IPS-20b (cell line): Measurements from ENCODE around the gene MACROH2A2.
"Not testable (repeated sequence)": the region's sequence is repeated elsewhere in the genome, so short reads cannot be mapped to it uniquely, and the experiment has no call there.

ENCODE experiments used
- H3K27ac ChIP-seq: one replicate; pipeline ENCODE4 v1.5.1; 2013; ENCODE audit warnings: low read length
- H3K27me3 ChIP-seq: 2 replicates; pipeline ENCODE4 v1.6.1; 2013; ENCODE audit warnings: mild to moderate bottlenecking, low read length, inconsistent platforms; ENCODE audit not compliant: insufficient read depth
- H3K36me3 ChIP-seq: 2 replicates; pipeline ENCODE4 v1.6.1; 2013; ENCODE audit warnings: low read depth, mild to moderate bottlenecking, inconsistent platforms, low read length, moderate library complexity; ENCODE audit not compliant: insufficient read depth
- H3K4me1 ChIP-seq: 2 replicates; pipeline ENCODE4 v1.6.1; 2013; ENCODE audit warnings: mild to moderate bottlenecking, control low read depth, inconsistent platforms, low read length, moderate library complexity; ENCODE audit not compliant: insufficient read depth
- H3K4me3 ChIP-seq: 2 replicates; pipeline ENCODE4 v1.5.1; 2013; ENCODE audit warnings: mild to moderate bottlenecking, low read length, inconsistent platforms
- H3K9ac ChIP-seq: 2 replicates; pipeline ENCODE4 v1.6.1; 2013; ENCODE audit warnings: low read depth, mild to moderate bottlenecking, inconsistent platforms, low read length, moderate library complexity
- H3K9me3 ChIP-seq: 2 replicates; pipeline ENCODE4 v1.6.1; 2013; ENCODE audit warnings: mild to moderate bottlenecking, low read depth, low read length, inconsistent platforms; ENCODE audit not compliant: insufficient read depth

MACROH2A2 gene

GRCh38 chr10:70147259-70147625 lies 94.6 kb downstream of the MACROH2A2 start:
- Histone ChIP-seq H3K4me1 (peaks cover 8% of the 10 kb centered on the region), H3K27ac (no peak overlapping the region), H3K36me3 (peaks cover 32% of the 10 kb centered on the region), H3K27me3 (peaks cover 7% of the 10 kb centered on the region; the same call in 1 of the 2 replicates), H3K9me3 (no peaks in the 10 kb centered on the region), H3K9ac (peak overlapping the region; percentile 79; the same call in 1 of the 2 replicates), H3K4me3 (peak overlapping the region; percentile 69)

DNA sequence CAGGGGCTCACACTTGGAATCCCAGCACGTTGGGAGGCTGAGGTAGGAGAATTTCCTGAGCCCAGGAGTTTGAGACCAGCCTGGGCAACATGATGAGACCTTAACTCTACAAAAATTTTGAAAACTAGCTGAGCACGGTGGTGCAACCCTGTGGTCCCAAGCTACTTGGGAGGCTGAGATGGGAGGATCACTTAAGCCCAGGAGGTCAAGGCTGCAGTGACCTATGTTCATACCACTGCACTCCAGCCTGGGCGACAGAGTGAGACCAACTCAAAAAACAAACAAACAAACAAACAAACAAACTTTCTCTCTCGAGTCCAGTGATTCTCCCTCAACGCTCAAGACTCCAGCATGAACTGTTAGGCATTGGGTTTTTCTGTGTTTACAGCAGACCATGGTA lies 95.9 kb downstream of the MACROH2A2 start:
- Histone ChIP-seq H3K27ac (no peak overlapping the region), H3K4me1 (peaks cover 8% of the 10 kb centered on the region), H3K27me3 (peaks cover 7% of the 10 kb centered on the region; the same call in 1 of the 2 replicates), H3K9me3 (no peaks in the 10 kb centered on the region), H3K36me3 (peaks cover 45% of the 10 kb centered on the region), H3K4me3 (no peak overlapping the region), H3K9ac (no peak overlapping the region)

GRCh38 chr10:70155255-70155838 lies 102.7 kb downstream of the MACROH2A2 start:
- peaks cover 99% of the 10 kb centered on the region for H3K36me3 ChIP-seq
- H3K4me1 ChIP-seq, result peaks cover 3% of the 10 kb centered on the region; the same call in 1 of the 2 replicates
- H3K27ac ChIP-seq, result no peak overlapping the region

DNA sequence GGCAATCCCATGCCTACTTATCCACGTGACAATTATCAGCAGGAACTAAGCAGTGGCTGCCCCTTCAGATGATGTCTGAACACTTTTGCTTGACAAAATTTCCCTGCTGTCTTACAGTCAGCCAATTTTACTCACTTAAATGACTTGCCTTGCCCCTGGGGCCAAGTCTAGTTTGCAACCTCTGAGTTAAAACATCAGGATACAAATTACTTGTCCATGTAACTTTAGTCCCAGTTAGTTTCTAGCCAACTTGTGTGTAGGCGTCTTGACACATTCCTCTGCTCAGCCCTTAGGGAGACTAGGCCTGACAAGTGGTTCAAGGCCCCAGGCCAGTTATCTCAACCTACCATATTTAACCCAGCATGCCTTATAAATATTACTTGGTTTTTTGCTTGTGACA lies 105.5 kb downstream of the MACROH2A2 start:
- H3K9me3 ChIP-seq, result no peaks in the 10 kb centered on the region
- H3K9ac ChIP-seq, result no peak overlapping the region
- H3K4me1 ChIP-seq, result peaks cover 3% of the 10 kb centered on the region; the same call in 1 of the 2 replicates
- H3K4me3 ChIP-seq, result no peak overlapping the region
- H3K27me3 ChIP-seq, result no peaks in the 10 kb centered on the region
- peaks cover 86% of the 10 kb centered on the region for H3K36me3 ChIP-seq
- H3K27ac ChIP-seq, result no peak overlapping the region

More at GRCh38 chr10:70155255-70155838, 102.7 kb downstream of the MACROH2A2 start:
- H3K9ac ChIP-seq, result no peak overlapping the region
- H3K4me3 ChIP-seq, result no peak overlapping the region
- no peaks in the 10 kb centered on the region for H3K9me3 ChIP-seq
- no peaks in the 10 kb centered on the region for H3K27me3 ChIP-seq

DNA sequence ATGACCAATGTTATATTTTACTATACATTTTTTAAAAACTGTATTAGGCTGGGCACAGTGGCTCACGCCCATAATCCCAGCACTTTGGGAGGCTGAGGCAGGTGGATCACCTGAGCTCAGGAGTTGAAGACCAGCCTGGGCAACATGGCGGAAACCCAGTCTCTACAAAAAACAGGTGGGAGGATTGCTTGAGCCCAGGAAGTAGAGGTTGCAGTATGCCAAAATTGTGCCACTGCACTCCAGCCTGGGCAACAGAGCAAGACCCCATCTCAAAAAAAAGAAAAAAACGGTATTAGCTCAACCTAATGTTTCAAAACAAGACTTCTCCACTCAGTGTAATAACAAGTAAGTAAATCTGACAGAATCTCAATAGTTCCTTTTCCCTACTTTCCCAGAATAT lies 106.7 kb downstream of the MACROH2A2 start:
- H3K4me1 ChIP-seq, H3K9me3 ChIP-seq, H3K4me3 ChIP-seq, H3K27me3 ChIP-seq, H3K27ac ChIP-seq, H3K9ac ChIP-seq: not testable (repeated sequence)
- H3K36me3 ChIP-seq, result peaks cover 79% of the 10 kb centered on the region

DNA sequence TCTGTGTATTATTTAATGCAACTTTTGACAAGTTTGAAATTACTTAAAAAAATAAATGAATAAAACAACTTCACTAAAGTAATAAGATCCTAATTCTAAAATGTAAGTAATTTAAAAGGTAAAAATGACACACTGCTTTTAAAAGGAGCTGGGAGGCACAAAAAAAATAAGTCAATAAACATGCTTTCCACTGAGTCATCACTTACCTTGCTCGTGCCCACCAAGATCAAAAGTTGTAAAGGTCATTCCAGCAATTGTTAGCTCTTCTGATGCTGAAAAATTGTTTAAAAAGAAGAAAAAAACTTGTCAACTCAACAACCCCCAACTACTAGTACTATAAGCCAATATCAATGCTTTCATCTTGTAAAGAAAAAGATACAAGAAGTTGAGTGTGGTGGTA lies 108.2 kb downstream of the MACROH2A2 start:
- Histone ChIP-seq H3K9me3 (no peaks in the 10 kb centered on the region), H3K4me1 (peaks cover 3% of the 10 kb centered on the region; the same call in 1 of the 2 replicates), H3K27me3 (no peaks in the 10 kb centered on the region), H3K27ac (no peak overlapping the region), H3K4me3 (no peak overlapping the region), H3K9ac (no peak overlapping the region), H3K36me3 (peaks cover 74% of the 10 kb centered on the region)
